ENCODE data around the gene SLC9A9.

- TF ChIP-seq, protein P1, sequence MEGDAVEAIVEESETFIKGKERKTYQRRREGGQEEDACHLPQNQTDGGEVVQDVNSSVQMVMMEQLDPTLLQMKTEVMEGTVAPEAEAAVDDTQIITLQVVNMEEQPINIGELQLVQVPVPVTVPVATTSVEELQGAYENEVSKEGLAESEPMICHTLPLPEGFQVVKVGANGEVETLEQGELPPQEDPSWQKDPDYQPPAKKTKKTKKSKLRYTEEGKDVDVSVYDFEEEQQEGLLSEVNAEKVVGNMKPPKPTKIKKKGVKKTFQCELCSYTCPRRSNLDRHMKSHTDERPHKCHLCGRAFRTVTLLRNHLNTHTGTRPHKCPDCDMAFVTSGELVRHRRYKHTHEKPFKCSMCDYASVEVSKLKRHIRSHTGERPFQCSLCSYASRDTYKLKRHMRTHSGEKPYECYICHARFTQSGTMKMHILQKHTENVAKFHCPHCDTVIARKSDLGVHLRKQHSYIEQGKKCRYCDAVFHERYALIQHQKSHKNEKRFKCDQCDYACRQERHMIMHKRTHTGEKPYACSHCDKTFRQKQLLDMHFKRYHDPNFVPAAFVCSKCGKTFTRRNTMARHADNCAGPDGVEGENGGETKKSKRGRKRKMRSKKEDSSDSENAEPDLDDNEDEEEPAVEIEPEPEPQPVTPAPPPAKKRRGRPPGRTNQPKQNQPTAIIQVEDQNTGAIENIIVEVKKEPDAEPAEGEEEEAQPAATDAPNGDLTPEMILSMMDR (IDR thresholded peaks at IDR 0.05): no peak
- TF ChIP-seq POLR2AphosphoS5 (IDR thresholded peaks at IDR 0.05) (no peak), POLR2A (IDR thresholded peaks at IDR 0.05; ENCODE audit: low read depth) (no peak), EP300 (IDR thresholded peaks at IDR 0.05) (no peak)
Measured at GRCh38 chr3:143654906-143655305, 193.4 kb downstream of the SLC9A9 start.

All from esophagus muscularis mucosa (tissue), 4 donors.